ENCODE data around the gene PSENEN. TPM values are rescaled to one million over a fixed set of nuclear protein-coding genes. Genes with fewer than 3 reads are reported as not detected.

PSENEN gene, protein sequence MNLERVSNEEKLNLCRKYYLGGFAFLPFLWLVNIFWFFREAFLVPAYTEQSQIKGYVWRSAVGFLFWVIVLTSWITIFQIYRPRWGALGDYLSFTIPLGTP
- 17.0 and 19.9 TPM in 2 replicates for total RNA-seq

DNA sequence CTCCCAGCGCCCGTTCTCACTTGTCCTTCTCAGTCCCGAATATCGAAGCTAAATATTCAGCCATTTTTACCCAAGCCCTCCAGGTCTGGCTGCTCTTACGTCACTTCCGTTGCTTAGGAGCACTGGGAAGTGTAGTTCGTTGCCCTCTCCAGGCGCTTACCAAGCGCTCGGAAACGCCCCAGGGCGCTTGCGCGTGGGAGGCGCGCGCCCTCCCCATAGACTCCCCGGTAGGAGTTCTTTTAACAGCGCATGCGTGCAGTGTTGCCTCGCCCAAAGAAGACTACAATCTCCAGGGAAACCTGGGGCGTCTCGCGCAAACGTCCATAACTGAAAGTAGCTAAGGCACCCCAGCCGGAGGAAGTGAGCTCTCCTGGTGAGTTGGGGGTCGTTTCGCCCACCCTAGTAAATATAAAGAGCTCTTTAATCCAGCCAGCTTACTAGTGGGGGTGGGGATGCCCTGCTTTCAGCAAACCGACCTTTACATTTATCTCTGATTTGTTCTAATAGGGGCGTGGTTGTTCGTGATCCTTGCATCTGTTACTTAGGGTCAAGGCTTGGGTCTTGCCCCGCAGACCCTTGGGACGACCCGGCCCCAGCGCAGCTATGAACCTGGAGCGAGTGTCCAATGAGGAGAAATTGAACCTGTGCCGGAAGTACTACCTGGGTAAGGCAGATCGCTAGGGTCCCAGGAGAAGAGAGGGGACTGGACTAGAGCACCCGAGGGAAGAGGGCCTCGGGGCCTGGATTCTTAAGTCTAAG is at the start of gene PSENEN, which contains the start of gene U2AF1L4:
TSS of gene PSENEN (plus strand) at position 324 of the 759 bp plus-strand sequence. CDS start at position 604, 280 bp downstream.
TSS of gene U2AF1L4 (minus strand) at position 91 of the 759 bp plus-strand sequence. CDS start at position 64, 27 bp downstream.

GRCh38 chr19:35704218-35704617 is 41.2 kb upstream of the PSENEN start, which contains the start of gene ZBTB32:
ZBTB32 (plus strand) TSS chr19:35704558; CDS start chr19:35714627, 10,069 bp downstream.

GRCh38 chr19:35717665-35718344 is 27.6 kb upstream of the PSENEN start, which contains the start of gene KMT2B:
KMT2B (plus strand) TSS chr19:35718003; CDS start chr19:35718019, 16 bp downstream.

GRCh38 chr19:35742121-35742724 is 3.2 kb upstream of the PSENEN start, which contains the start of gene IGFLR1:
IGFLR1 (minus strand) TSS chr19:35742452; CDS start chr19:35741180, 1,272 bp downstream.

DNA sequence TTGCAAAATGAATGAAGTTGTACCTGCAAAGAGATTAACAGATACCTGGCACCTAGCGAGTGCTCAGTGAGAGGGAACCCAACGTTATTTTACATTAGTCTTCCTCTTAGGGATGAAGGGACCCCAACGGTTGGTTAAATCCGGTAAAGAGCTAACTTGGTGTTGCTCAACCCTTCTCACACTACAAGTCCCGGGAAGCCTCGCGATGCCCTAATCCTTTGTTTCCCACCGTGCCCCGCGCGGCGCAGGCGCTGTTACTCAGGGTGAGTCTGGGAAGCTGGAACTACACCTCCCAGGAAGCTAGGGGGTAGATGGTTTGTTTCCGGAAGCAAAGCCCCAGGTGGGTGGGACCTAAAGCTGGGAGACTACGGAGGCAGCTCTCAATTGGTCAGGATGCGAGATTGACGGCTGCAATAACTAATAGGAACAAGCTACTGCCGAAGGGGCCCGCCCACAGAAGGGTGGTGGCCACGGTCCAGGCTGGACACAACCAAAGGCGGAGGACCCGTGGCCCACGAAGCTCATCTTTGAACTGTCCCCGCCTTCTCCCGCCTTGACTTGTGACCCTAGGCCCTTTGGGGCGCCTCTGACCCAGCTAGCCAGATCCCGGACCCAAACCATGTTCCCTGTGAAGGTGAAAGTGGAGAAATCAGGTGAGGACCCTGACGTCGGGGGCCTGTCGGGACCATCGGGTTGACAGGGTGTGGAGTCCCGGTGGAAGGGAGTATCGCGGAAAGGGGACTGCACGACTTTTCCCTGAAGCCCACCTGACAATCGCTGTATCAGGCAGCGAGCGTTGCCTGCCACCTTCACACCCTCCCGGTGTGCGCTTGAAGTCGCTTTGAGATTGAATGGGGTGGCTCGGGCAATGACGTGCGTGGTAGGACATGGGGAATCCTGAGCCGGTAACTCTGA is 2.9 kb downstream of the PSENEN start, which contains the start of gene LIN37:
TSS of gene LIN37 (plus strand) at position 471 of the 915 bp plus-strand sequence. CDS start at position 620, 149 bp downstream.

GRCh38 chr19:35756377-35757230 is 11.2 kb downstream of the PSENEN start, which contains the start of gene HSPB6:
HSPB6 (minus strand) TSS chr19:35757029; CDS start chr19:35757008, 21 bp downstream.

DNA sequence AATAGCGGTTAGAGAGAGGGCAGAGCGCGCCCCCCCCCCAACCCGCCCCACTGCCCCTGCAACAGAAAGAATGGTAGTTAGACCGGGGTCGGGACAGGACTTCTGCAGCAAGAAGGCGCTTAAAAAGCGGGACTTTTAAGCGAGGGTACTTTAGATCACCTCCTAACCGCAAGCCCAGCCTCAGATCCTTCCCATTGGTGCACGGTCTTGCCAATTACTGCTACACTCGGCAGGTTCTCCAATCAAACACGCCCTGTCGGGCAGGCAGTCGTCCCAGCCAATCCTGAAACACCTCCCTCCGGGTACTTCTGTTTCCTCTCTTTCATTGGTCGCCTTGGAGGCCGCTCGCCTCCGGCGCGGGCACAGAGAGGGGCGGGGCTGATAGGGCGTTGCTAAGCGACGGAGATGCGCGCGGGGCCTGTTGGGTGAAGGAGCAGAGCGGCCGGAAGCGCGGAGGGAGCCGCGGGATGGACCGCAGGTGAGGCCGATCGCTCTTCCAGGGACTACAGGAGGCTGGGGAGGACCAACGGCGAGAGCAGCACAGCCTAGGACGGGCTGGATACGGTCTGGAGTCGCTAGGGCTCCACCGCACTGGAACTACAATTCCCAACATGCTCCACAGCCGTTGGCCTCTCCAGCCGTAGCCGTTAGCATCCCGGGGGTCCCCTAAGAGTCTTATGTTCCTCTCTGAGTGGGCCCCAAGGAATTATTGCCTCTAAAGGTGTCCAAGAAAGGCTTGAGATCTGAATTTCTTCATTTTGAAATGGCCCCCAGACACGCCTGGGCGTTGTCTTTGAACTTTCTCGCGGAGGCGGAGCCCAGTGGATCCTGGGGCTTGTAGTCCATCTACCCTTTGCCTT is 12.5 kb downstream of the PSENEN start, which contains the start of gene PROSER3:
TSS of gene PROSER3 (plus strand) at position 428 of the 860 bp plus-strand sequence. CDS start at position 468, 40 bp downstream.

DNA sequence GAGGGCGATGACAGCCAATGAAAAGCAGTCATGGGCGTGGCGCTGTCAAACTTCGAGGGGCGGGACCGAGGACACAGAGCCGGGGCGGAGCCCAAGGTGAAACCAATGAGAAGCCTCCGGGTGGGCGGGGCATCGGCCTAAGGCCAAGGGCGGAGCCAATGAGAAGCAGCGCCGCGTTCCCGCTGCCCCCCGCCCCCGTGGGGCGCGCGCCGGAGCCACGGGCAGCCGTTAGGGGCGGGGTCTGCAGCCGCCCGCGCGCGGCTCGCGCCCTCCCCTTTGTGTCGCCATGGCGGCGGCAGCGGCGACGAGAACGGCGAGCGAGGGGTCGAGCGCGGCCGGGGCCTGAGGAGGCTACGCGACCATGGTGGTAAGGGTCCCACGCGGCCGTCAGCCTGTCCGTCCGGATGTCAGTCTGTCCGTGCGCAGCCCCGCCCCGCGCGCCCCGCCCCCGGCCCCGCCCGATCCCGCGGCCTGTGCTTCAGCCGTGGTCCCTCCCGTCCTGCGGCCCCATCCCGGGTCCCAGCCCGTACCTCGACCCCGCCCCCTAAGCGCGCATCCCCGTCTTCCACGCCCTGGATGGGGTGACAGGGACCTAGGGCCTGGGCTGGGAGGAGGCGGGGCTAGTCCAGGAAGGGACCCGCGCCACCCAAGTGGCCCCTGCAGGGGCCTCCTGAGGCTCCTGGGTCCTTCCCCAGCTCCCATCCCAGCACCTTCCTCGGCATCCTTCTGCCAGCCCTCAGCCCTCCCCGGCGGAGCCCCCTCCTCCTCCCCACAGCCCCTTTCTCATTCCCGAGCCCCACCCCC is 30.0 kb downstream of the PSENEN start, which contains the start of gene ARHGAP33:
TSS of gene ARHGAP33 (plus strand) at position 267 of the 804 bp plus-strand sequence. CDS start at position 362, 95 bp downstream.

Other genes with a start within 250 kb of the PSENEN start
- not detected in 2 replicates for gene DMKN, start 232.0 kb upstream of the PSENEN start, total RNA-seq
- gene SBSN, start 217.3 kb upstream of the PSENEN start, total RNA-seq = not detected in 2 replicates
- 0.09 TPM in 1 of 2 replicates, not detected in the other for gene GAPDHS, start 212.2 kb upstream of the PSENEN start, total RNA-seq
- 48.7 and 50.9 TPM in 2 replicates for gene TMEM147, start 200.0 kb upstream of the PSENEN start, total RNA-seq
- not detected in 2 replicates for gene ATP4A, start 182.0 kb upstream of the PSENEN start, total RNA-seq
- gene PMIS2, start 159.5 kb upstream of the PSENEN start, total RNA-seq = not detected in 2 replicates
- gene HAUS5, start 132.9 kb upstream of the PSENEN start, total RNA-seq = 3.3 and 3.5 TPM in 2 replicates
- 26.0 and 28.3 TPM in 2 replicates for gene RBM42, start 116.6 kb upstream of the PSENEN start, total RNA-seq
- gene ETV2, start 103.9 kb upstream of the PSENEN start, total RNA-seq = 0.17 and 0.87 TPM in 2 replicates
- 292 and 462 TPM in 2 replicates for gene COX6B1, start 97.3 kb upstream of the PSENEN start, total RNA-seq
- gene UPK1A, start 79.1 kb upstream of the PSENEN start, total RNA-seq = not detected in 2 replicates
- not detected in 2 replicates for gene ZBTB32, start 41.1 kb upstream of the PSENEN start, total RNA-seq
- 4.2 and 4.3 TPM in 2 replicates for gene KMT2B, start 27.6 kb upstream of the PSENEN start, total RNA-seq
- 0.34 and 0.65 TPM in 2 replicates for gene IGFLR1, start 3.2 kb upstream of the PSENEN start, total RNA-seq
- gene U2AF1L4, start 233 bp upstream of the PSENEN start, total RNA-seq = 2.8 and 3.8 TPM in 2 replicates
- 4.0 and 4.3 TPM in 2 replicates for gene LIN37, start 2.9 kb downstream of the PSENEN start, total RNA-seq
- 0.09 and 0.11 TPM in 2 replicates for gene HSPB6, start 11.4 kb downstream of the PSENEN start, total RNA-seq
- gene PROSER3, start 12.5 kb downstream of the PSENEN start, total RNA-seq = 0.95 and 1.1 TPM in 2 replicates
- 0.95 and 1.4 TPM in 2 replicates for gene ARHGAP33, start 29.9 kb downstream of the PSENEN start, total RNA-seq
- not detected in 2 replicates for gene PRODH2, start 67.2 kb downstream of the PSENEN start, total RNA-seq
- not detected in 2 replicates for gene NPHS1, start 106.9 kb downstream of the PSENEN start, total RNA-seq
- gene KIRREL2, start 111.3 kb downstream of the PSENEN start, total RNA-seq = not detected in 2 replicates
- 0.98 and 1.8 TPM in 2 replicates for gene APLP1, start 122.9 kb downstream of the PSENEN start, total RNA-seq
- gene NFKBID, start 154.9 kb downstream of the PSENEN start, total RNA-seq = 2.9 and 3.1 TPM in 2 replicates
- 0.17 and 0.54 TPM in 2 replicates for gene HCST, start 156.9 kb downstream of the PSENEN start, total RNA-seq
- not detected in 2 replicates for gene TYROBP, start 162.6 kb downstream of the PSENEN start, total RNA-seq
- gene LRFN3, start 190.7 kb downstream of the PSENEN start, total RNA-seq = 1.2 and 1.7 TPM in 2 replicates
- gene SDHAF1, start 249.5 kb downstream of the PSENEN start, total RNA-seq = 10.6 and 11.6 TPM in 2 replicates

All from dermis lymphatic vessel endothelial cell (primary cell).